ENCODE results near the gene FCRL3. TPM values are rescaled to one million over a fixed set of nuclear protein-coding genes. Genes with fewer than 3 reads are reported as not detected.

Gene FCRL3
- polyA plus RNA-seq, 10 donors: 0.09 to 0.58 (median 0.13) TPM; not detected in 5

DNA sequence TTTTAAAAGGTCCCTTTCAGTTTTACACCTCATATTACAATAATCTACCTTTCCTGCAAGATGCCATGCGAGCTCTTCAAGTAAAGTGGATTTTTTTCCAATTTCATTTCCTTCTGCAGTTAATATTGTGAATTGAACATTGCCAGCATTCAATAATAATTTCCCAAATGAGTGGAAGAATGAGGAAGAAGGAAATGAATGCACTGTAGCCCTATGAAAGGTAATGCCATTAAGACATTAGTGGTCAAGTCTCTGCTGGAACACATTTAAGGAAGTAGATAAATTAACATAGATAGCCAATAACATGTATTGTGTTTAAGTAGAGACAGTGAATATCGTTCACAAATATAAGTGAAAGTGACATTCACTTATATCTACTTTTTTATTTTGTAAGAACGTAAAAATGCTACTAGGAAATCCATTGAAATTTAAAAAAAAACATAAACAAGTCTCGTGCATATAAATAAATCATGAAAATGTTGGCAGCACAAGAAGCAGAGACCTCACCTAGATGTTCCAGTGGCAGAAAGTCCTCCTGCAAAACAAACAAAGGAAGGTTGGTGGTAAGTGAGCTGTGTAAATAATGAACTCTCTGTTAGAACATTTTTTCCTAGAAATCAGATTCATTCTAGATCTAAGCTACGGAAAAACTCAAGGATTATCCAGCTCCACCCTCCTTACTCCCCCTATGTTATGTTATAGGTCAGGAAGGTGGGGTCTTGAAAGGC, 17.7 kb downstream of the FCRL3 start:
- DNase-seq: no peak

DNA sequence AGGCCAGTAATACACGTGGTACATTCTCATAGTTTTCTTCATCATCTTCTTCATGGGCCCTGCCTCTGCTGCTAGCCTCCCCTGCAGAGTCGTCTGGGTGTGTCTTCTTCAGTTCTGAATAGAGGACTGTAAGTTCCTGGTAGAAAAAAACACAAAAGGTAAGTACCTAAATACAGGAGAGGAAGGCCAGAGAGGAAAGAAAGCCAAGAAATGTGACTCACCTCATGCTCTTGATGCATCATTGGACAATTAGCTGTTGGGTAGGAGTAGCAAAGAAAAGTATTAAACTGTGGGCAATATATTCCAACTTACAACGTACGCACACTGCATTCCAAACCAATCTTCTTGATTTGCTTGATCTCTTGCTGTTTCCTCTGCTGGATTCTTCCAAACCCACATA, 21.8 kb downstream of the FCRL3 start:
- no peak for DNase-seq

DNA sequence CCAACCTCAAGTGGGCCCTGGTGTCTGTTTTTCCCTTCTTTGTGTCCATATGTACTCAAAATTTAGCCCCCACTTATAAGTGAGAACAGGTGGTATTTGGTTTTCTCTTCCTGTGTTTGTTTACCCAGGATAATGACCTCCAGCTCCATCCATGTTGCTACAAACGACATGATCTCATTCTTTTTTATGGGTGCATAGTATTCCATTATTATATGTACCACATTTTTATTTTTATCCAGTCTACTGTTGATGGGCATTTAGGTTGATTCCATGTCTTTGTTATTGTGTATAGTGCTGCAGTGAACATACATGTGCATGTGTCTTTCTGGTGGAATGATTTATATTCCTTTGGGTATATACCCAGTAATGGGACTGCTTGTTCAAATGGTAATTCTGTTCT, 27.6 kb downstream of the FCRL3 start:
- DNase-seq: no peak

DNA sequence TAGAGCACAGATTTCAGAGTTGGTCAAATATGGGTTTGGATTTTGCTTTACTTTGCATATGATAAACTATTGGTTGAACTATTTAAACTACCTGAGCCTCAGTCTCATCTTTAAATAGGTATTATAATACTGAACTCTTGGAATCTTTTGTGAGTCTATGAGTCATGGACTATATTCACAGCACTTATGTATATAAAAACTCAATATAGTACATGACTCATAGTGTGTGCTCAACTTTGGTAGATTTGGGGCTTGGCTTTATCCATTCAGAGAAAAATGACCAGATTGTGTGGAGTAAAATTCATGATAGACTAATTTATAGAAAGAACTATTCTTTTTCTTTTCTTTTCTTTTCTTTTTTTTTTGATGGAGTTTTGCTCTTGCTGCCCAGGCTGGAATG, 28.7 kb downstream of the FCRL3 start:
- no peak for DNase-seq

DNA sequence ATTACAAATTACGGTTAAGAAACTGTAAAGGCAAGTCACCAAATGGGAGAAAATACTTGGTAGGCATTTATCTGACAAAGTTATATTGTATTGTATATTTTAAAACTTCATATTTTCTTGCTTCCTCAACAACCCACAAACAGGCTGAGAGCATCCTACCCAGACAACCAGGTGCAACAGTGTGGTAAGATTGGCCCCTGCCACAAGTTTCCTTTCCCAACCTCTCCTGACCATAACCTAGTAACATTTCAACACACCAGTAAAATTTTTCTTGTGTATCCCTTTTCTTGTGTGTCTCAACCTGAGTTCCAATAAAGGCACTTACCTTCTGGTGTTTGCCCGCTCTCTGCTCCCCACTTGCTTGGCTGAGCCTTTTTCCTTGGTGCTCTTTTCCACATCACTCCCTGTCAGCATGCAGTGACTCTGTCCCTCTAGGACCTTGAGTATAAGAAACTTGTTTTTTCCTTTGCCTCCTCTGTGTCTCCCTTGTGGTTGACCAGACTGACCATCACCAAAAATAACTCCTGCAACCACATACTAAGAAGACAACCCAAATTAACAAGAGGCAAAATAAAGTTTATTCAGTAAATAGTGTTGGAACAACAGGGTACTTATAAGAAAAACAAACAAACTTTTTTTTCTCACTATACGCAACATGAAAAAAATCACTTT, 40.9 kb downstream of the FCRL3 start:
- no peak for DNase-seq

DNA sequence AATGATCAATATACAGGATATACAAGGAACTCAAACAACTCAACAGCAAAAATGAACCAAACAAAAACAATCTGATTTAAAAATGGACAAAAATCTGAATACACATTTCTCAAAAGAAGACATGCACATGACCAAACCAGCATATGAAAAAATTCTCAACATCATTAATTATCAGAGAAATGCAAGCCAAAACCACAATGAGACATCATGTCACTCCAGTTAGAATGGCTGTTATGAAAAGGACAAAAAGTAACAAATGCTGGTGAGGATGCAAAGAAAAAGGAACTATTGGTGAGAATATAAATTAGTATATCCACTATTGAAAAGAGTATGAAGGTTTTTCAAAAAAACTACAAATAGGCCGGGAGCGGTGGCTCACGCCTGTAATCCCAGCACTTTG, 42.0 kb downstream of the FCRL3 start:
- DNase-seq: no peak

DNA sequence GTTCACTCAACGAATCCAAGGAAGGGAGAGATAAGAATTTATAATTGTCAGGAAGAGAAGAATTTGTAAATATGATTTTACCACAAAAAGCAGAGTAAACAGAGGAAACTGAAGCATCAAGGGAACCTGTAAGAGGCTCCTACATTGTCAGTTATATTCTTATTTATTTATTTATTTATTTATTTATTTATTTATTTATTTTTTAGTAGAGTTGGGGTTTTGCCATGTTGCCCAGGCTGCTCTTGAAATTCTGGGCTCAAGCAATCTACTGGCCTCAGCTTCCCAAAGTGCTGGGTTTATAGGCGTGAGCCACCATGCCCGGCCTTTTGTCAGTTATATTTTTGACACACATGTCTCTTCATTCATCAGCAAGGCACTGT, 47.1 kb downstream of the FCRL3 start:
- DNase-seq: no peak

DNA sequence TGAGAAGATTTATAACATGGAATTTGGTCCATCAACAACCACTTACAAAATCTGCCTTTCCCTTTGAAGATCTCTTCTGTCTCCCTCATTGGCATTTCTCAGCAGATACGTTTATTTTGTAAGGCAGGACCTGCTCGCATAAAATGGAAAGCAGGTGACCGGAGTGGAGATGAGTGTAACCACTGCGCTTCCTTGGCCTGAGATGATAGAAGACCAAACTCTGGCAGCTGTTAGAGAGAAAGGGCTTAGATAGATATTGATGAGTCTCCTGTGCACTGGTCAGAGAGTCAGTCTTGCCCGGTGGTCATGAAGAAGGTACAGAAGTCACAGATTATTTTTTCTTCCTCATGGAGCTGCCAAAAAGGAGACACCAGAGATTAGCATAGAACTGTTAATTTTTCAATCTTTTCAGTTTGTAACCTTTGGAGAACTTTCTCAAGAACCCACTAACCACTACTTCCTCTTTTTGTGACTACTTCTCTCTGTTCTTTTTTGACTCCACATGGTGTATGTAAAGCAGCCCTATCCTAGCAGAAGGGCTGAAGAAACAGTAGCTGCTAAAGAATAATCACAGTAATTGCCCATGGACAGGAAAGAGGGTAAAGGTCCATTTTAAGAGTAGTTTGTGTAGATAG, 47.6 kb downstream of the FCRL3 start:
- peak in 1 of 3 donors; percentile 9 for DNase-seq

DNA sequence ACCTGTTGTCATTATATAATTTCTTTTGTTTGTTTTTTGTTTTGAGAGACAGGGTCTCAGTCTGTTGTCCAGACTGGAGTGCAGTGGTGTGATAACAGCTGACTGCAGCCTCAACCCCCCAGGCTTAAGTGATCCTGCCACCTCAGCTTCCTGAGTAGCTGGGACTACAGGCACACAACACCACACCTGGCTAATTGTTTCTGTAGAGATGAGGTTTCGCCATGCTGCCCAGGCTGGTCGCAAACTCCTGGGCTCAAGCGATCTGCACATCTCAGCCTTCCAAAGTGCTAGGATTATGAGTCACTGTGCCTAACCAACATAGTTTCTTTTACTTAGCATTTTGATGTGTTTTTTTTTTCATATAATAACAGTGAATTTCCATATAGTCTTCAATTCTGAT, 52.3 kb downstream of the FCRL3 start:
- DNase-seq: no peak

DNA sequence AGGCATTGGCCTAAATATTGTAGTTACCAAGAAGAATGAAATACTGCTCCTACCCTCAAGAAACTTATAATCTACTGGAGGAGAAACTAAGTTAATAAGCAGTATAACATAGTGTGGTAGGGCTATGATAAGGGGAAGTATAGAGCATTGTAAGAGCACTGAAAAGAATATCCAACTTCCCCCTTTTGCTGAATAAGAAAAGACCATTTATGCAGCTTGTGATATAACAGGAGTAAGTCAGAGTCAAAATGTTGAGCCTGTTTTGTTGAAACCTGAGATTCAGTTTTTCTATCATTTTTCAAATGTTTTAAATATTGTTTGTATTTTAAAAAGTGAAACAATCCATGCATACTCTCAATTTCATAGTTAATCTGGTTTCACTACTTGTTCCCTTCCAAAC, 54.4 kb downstream of the FCRL3 start:
- DNase-seq: no peak

DNA sequence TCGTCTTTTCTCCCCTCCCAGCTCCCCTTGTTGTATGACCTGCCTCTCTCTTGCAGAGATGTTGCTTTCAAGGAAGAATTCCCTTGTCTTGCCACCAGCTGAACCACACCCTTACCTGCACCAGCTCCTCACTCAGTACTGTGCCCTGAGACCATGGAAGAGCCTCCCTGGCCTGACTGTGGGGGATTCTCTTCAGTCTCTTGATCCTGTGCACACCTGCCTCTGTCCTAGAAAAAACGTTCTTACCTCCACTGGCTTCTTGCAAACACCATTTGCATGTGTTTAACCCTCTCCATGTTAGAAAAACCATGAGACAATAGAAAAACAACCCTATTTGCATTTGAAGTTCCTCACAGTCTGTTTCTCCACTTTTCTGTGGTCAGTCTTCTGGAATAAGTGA, 59.4 kb downstream of the FCRL3 start:
- no peak for DNase-seq

DNA sequence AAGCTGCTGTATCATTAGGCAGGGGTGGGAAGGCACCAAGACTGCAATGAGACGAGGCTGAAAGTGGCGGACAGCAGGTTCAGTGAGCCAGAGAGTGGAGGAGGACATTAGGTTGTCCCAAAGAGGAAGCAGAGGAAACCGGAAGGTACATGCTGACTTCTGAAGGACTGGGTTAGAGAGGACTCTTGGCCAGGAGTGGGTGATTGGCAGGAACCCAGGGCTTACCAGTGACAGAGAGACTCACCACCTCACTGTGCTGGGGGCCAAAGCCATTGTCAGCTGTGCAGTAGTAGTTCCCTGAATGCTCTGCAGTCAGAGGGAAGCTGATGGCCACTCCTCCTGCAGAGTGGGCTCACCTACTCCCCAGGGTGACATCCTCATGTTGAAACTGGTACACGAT, 60.8 kb downstream of the FCRL3 start:
- DNase-seq: no peak

DNA sequence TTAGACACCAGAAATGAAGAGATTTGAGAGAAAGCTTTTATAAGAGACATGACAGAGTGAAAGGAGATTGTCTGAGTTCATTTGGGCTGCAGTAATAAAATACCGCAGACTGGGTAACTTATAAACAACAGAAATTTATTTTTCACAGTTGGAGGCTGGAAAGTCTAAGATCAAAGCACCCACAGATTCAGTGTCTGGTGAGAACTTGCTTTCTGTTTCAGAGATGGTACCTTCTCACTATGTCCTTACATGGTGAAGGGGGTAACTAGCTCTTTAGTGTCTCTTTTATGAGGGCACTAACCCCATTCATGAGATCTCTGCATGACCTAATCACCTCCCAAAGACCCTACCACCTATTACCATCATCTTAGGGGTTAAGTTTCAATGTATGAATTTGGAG, 71.8 kb downstream of the FCRL3 start:
- no peak for DNase-seq

Other genes with a start within 250 kb of the FCRL3 start
- gene FCRL5, start 148.3 kb downstream of the FCRL3 start, polyA plus RNA-seq (ENCODE audit: insufficient read length in 10 of 10): under 1 TPM in 5 of 10 donors, not detected in 5; 0.05 to 0.19 (median 0.09) TPM
- gene FCRL4, start 102.7 kb downstream of the FCRL3 start, polyA plus RNA-seq (ENCODE audit: insufficient read length in 10 of 10): not detected
- gene FCRL2, start 76.4 kb upstream of the FCRL3 start, polyA plus RNA-seq (ENCODE audit: insufficient read length in 10 of 10): under 1 TPM in 4 of 10 donors, not detected in 6; 0.07 to 0.28 (median 0.17) TPM
- gene FCRL1, start 119.4 kb upstream of the FCRL3 start, polyA plus RNA-seq (ENCODE audit: insufficient read length in 10 of 10): 1 to 10 TPM in 1 of 10 donors, under 1 TPM in 6, not detected in 3; 0.20 to 1.4 (median 0.32) TPM
- gene CD5L, start 141.0 kb upstream of the FCRL3 start, polyA plus RNA-seq (ENCODE audit: insufficient read length in 10 of 10): under 1 TPM in 4 of 10 donors, not detected in 6; 0.05 to 0.17 (median 0.11) TPM

Data from muscle of back (tissue), 11 donors.